GM06990 (cell line): Measurements from ENCODE around the gene BRWD1.
"Not testable (repeated sequence)": the region's sequence is repeated elsewhere in the genome, so short reads cannot be mapped to it uniquely, and the experiment has no call there.

Experiments
- DNase-seq: peaks from one replicate; pipeline ENCODE4 v3.0.0-alpha.2; 2011; ENCODE audit not compliant: insufficient read length; ENCODE audit errors: extremely low read depth
- H3K27me3 ChIP-seq: replicated peaks from 2 replicates; pipeline ENCODE4 v1.6.0; 2011; ENCODE audit warnings: low read length; ENCODE audit not compliant: control insufficient read depth, insufficient read depth
- H3K36me3 ChIP-seq: 2 replicates; pipeline ENCODE4 v1.5.1; 2011; ENCODE audit warnings: low read length; ENCODE audit not compliant: control insufficient read depth, insufficient read depth
- H3K4me3 ChIP-seq: replicated peaks from 2 replicates; pipeline ENCODE4 v1.5.1; 2011; ENCODE audit warnings: low read depth, mild to moderate bottlenecking, control low read depth, low read length
- TF ChIP-seq, protein P1 (sequence below): IDR thresholded peaks from 2 replicates; pipeline ENCODE4 v1.5.1; 2011; ENCODE audit warnings: low read length, control low read depth, mild to moderate bottlenecking, inconsistent platforms; ENCODE audit not compliant: insufficient read depth, poor library complexity, severe bottlenecking

BRWD1 gene

GRCh38 chr21:39232861-39233291 lies 80.6 kb downstream of the BRWD1 start:
- no peak for DNase-seq
- H3K36me3 ChIP-seq: peaks cover 10% of the 10 kb centered on the region; the same call in 1 of the 2 replicates
- no peaks in the 10 kb centered on the region for H3K27me3 ChIP-seq
- TF ChIP-seq, protein P1, sequence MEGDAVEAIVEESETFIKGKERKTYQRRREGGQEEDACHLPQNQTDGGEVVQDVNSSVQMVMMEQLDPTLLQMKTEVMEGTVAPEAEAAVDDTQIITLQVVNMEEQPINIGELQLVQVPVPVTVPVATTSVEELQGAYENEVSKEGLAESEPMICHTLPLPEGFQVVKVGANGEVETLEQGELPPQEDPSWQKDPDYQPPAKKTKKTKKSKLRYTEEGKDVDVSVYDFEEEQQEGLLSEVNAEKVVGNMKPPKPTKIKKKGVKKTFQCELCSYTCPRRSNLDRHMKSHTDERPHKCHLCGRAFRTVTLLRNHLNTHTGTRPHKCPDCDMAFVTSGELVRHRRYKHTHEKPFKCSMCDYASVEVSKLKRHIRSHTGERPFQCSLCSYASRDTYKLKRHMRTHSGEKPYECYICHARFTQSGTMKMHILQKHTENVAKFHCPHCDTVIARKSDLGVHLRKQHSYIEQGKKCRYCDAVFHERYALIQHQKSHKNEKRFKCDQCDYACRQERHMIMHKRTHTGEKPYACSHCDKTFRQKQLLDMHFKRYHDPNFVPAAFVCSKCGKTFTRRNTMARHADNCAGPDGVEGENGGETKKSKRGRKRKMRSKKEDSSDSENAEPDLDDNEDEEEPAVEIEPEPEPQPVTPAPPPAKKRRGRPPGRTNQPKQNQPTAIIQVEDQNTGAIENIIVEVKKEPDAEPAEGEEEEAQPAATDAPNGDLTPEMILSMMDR: no peak
- no peak overlapping the region for H3K4me3 ChIP-seq

- Histone ChIP-seq H3K27me3 (no peaks in the 10 kb centered on the region), H3K36me3 (peaks cover 2% of the 10 kb centered on the region), H3K4me3 (no peak overlapping the region)
- no peak for DNase-seq
- TF ChIP-seq, protein P1: no peak
Observed at GRCh38 chr21:39224930-39225329, 88.5 kb downstream of the BRWD1 start.

DNA sequence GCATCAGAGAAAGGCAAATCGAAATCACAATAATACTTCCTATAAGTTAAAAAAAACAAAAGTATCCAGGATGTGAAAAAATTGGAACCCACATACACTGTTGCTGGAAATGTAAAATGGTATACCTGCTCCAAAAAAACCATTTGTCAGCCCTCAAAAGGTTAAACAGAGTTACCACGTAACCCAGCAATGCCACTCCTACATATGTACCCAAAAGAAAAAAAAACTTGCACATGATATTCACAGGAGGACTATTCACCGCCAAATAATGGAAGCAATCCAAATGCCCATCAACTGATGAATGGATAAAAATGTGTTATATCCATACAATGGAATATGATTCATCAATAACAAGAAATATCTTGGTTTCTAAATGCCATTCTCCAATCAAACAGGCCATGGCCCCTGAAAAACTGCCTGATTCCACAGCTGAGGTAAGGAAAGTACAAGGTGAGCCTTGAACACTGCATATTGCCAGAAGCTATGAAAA lies 91.4 kb downstream of the BRWD1 start:
- Histone ChIP-seq H3K4me3 (no peak overlapping the region), H3K27me3 (no peaks in the 10 kb centered on the region), H3K36me3 (no peaks in the 10 kb centered on the region; the same call in none of the 2 replicates)
- no peak for DNase-seq
- TF ChIP-seq, protein P1: no peak

DNA sequence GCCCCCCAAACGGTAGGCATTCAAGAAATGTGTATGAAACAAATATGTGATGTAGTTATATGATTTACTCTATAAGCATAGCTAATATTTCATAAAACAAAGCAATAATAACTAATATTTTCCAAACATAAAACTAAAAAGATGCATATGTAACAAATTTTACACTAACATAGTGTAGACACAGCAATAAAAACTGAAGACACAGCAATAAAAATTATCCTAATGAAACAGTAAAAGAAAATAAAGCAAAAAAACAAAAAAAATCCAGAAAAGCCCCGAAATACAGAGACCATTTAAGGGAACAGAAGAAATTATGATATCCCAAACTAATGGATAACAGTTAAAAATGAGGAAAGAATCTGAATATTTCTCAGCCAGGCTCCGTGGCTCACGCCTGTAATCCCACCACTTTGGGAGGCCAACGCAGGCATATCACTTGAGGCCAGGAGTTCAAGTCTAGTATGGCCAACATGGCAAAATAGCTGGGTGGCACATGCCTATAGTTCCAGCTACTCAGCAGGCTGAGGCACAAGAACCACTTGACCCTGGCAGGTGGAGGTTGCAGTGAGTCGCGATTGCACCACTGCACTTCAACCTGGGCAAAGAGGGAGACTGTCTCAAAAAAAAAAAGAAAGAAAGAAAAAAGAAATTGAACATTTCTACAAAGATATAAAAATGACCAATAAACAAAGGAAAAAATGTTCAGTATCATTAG lies 92.0 kb downstream of the BRWD1 start:
- H3K36me3 ChIP-seq: no peaks in the 10 kb centered on the region; the same call in none of the 2 replicates
- TF ChIP-seq, protein P1: no peak

DNA sequence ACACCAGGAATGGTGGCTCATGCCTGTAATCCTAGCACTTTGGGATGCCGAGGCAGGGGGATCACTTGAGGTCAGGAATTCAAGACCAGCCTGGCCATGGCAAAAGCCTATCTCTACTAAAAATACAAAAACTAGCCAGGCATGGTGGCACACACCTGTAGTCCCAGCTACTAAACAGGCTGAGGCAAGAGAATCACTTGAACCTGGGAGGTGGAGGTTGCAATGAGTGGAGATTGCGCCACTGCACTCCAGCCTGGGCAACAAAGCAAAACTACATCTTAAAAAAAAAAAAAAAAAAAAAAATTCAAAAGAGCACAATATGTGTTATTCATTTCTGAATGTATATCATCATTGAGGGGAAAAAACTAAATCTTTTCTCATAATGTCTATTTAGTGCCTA lies 92.6 kb downstream of the BRWD1 start:
- H3K36me3 ChIP-seq: not testable (repeated sequence)

More for the DNA sequence above, 92.0 kb downstream of the BRWD1 start:
- no peak for DNase-seq
- Histone ChIP-seq H3K27me3 (no peaks in the 10 kb centered on the region), H3K4me3 (no peak overlapping the region)

DNA sequence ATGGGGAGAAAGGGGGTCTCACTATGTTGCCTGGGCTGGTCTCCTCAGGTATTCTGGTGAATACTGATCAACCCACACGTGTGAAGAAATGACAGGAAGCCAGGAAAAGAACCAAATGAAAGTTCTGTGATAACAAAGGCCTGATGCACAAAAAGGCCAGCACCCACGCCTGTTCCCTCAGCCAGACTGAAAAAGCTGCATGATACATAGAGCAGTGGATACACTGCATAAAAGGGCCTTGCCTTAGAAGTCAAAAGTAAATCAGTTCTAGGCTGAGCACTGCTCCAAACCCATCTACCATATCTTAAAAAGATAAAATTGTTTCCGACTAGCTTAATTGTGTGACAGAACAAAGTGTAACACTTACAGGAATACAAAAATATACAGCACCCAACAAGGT lies 93.3 kb downstream of the BRWD1 start:
- Histone ChIP-seq H3K36me3 (no peaks in the 10 kb centered on the region; the same call in none of the 2 replicates), H3K4me3 (no peak overlapping the region), H3K27me3 (no peaks in the 10 kb centered on the region)
- TF ChIP-seq, protein P1: no peak
- no peak for DNase-seq

More for the DNA sequence above, 92.6 kb downstream of the BRWD1 start:
- DNase-seq, H3K4me3 ChIP-seq, H3K27me3 ChIP-seq: not testable (repeated sequence)
